GM12878 (cell line): ENCODE results near the gene DCAF7. TPM values are rescaled to one million over a fixed set of nuclear protein-coding genes. Genes with fewer than 3 reads are reported as not detected.

Experiments used
- ATAC-seq: fragments of 200-7000 bp; cut with Tn5 transposase; 3 replicates; pipeline ENCODE4 v1.9.1; 2020; ENCODE audit warnings: mild to moderate bottlenecking, moderate library complexity
- BruUV-seq: library from RNA; stranded (reverse); fragments of 400-500 nt; replicated peaks from 2 replicates; lab custom pipeline; 2021; lab: Mats Ljungman, UMichigan
- CTCF ChIA-PET: fragments of 300-600 bp; sonication (Branson Sonifier 250); formaldehyde crosslinking; extraction: SDS; loops from one replicate; lab custom pipeline; 2021; ENCODE audit warnings: inconsistent platforms; lab: Yijun Ruan, JAX
- POLR2A ChIA-PET: fragments of 350-600 bp; formaldehyde crosslinking; extraction: SDS; loops from one replicate; lab custom pipeline; 2021; ENCODE audit warnings: inconsistent platforms; lab: Charles Lee
- RAD21 ChIA-PET: fragments of 300-600 bp; sonication (Branson Sonifier 250); formaldehyde crosslinking; loops from one replicate; lab custom pipeline; 2023; ENCODE audit warnings: antibody characterized with exemption; ENCODE audit not compliant: unreplicated experiment; lab: Charles Lee
- SMC1A ChIA-PET: fragments of 300-600 bp; sonication (Branson Sonifier 250); formaldehyde crosslinking; loops from one replicate; lab custom pipeline; 2023; ENCODE audit not compliant: unreplicated experiment, uncharacterized antibody; lab: Charles Lee
- DNase-seq: peaks from one replicate; pipeline ENCODE4 v3.0.0-alpha.2; 2011; ENCODE audit warnings: low read depth, low spot score
- FAIRE-seq: peaks from 3 replicates; lab custom pipeline; 2011; peaks lifted over from hg19 to GRCh38; lab: Jason Lieb, UNC
- H2AFZ ChIP-seq: 2 replicates; pipeline ENCODE4 v1.6.0; 2011; ENCODE audit warnings: low read depth, low read length, control low read depth; ENCODE audit not compliant: control insufficient read depth
- H3K27ac ChIP-seq: 2 replicates; pipeline ENCODE4 v1.5.1; 2011; ENCODE audit warnings: control low read depth; ENCODE audit not compliant: control insufficient read depth, insufficient read depth
- H3K27me3 ChIP-seq, 2 experiments: replicated peaks in 1 of 2; 2 replicates each; pipeline versions ENCODE4 v1.6.0 to v1.6.1; 2011; ENCODE audit warnings: low read length in 1 of 2; ENCODE audit not compliant: control insufficient read depth in 2 of 2, insufficient read depth in 2 of 2
- H3K36me3 ChIP-seq, 2 experiments: 2 replicates each; pipeline ENCODE4 v1.5.1; 2011; ENCODE audit warnings: low read length in 1 of 2; ENCODE audit not compliant: control insufficient read depth in 2 of 2, insufficient read depth in 2 of 2
- H3K4me1 ChIP-seq: 2 replicates; pipeline ENCODE4 v1.6.1; 2011; ENCODE audit warnings: mild to moderate bottlenecking, low read length, moderate library complexity, mixed read lengths; ENCODE audit not compliant: control insufficient read depth, insufficient read depth
- H3K4me2 ChIP-seq: 2 replicates; pipeline ENCODE4 v1.6.0; 2011; ENCODE audit warnings: control low read depth; ENCODE audit not compliant: control insufficient read depth, insufficient read depth
- H3K4me3 ChIP-seq: fragments of 200-600 bp; sonication (generic); 2 replicates; pipeline ENCODE4 v1.5.1; 2016
- H3K79me2 ChIP-seq: 2 replicates; pipeline ENCODE4 v1.6.0; 2011; ENCODE audit warnings: low read length; ENCODE audit not compliant: control insufficient read depth, insufficient read depth
- H3K9ac ChIP-seq: 2 replicates; pipeline ENCODE4 v1.8.0; 2011; ENCODE audit warnings: low read length, control low read depth, mixed read lengths; ENCODE audit not compliant: control insufficient read depth, insufficient read depth
- H3K9me3 ChIP-seq: replicated peaks from 3 replicates; pipeline ENCODE4 v1.5.1; 2011; ENCODE audit warnings: mild to moderate bottlenecking, low read length; ENCODE audit not compliant: control insufficient read depth, insufficient read depth
- H4K20me1 ChIP-seq: 2 replicates; pipeline ENCODE4 v1.6.0; 2011; ENCODE audit not compliant: control insufficient read depth, insufficient read depth
- MEF2B ChIP-seq: fragments of 450-650 bp; IDR thresholded peaks from 2 replicates; pipeline ENCODE4 v1.6.1; 2018; ENCODE audit warnings: mild to moderate bottlenecking, moderate library complexity; ENCODE audit not compliant: partially characterized antibody, poor library complexity, severe bottlenecking
- MYB ChIP-seq: fragments of 150-350 bp; IDR thresholded peaks from 2 replicates; pipeline ENCODE4 v1.6.1; 2014; ENCODE audit warnings: mild to moderate bottlenecking, low read depth, low read length, borderline replicate concordance
- PAX5 ChIP-seq: IDR thresholded peaks from 2 replicates; pipeline ENCODE4 v1.6.1; 2011; ENCODE audit warnings: low read depth, low read length, borderline replicate concordance
- SMC3 ChIP-seq: IDR thresholded peaks from 2 replicates; pipeline ENCODE4 v1.6.1; 2011; ENCODE audit warnings: low read length, improper control_type of control experiment, borderline replicate concordance
- SREBF2 ChIP-seq: IDR thresholded peaks from 2 replicates; pipeline ENCODE4 v1.6.1; 2012; ENCODE audit warnings: mild to moderate bottlenecking, low read length
- STAT1 ChIP-seq: fragments of 450-650 bp; conservative IDR thresholded peaks from 2 replicates; pipeline ENCODE4 v1.6.1; 2014; ENCODE audit warnings: antibody characterized with exemption, mild to moderate bottlenecking
- WGBS: methylation state at CpG from one replicate; pipeline ENCODE4 v1.1.6; 2016; ENCODE audit warnings: low lambda C conversion rate; ENCODE audit not compliant: insufficient replicate concordance, insufficient coverage; ENCODE audit errors: missing lambda C conversion rate; 5-methylcytosine and 5-hydroxymethylcytosine counted together
- in situ Hi-C: fragments of 300-500 bp; cut with MboI; formaldehyde crosslinking; loops from 9 replicates; pipeline ENCODE4 v1.14.3; 2018; ENCODE audit warnings: mixed read lengths
- intact Hi-C: fragments of 100-400 bp; cut with micrococcal nuclease; formaldehyde crosslinking; loops from one replicate; pipeline ENCODE4 v1.14.2; 2022; ENCODE audit not compliant: unreplicated experiment
- polyA plus RNA-seq, 11 experiments: library from polyadenylated mRNA; depleted of rRNA in 4 of 11; unstranded in 6 of 11; stranded (reverse) in 5 of 11; fragments of >200 nt; fragmentation: Nextera tagmentation in 4 of 11; fragmentation: Illumina TruSeq in 1 of 11; extraction: Ambion mirVana in 4 of 11; extraction: Trizol in 1 of 11; gene quantifications; 1 replicate in 1 of 11; 2 replicates in 10 of 11; pipeline versions ENCODE4 v1.2.1 to v1.2.3, GENCODE V29; 2011 to 2016; ENCODE audit warnings: inconsistent platforms in 2 of 11, missing spikeins in 2 of 11, low read depth in 1 of 11
- total RNA-seq, 4 experiments: library from RNA; depleted of rRNA in 3 of 4; stranded (reverse); fragments of >200 nt in 3 of 4; fragmentation: Illumina TruSeq in 1 of 4; extraction: Trizol in 1 of 4; gene quantifications; 2 replicates each; pipeline versions ENCODE4 v1.2.1 to v1.2.3, GENCODE V29; 2013 to 2021
- TF ChIP-seq, protein P1 (sequence below): fragments of 450-650 bp; IDR thresholded peaks from 2 replicates; pipeline ENCODE4 v1.6.1; 2017; ENCODE audit warnings: mild to moderate bottlenecking, moderate library complexity

DCAF7 gene
- total and polyA plus RNA-seq, 10 of the 15 experiments (the other 5 are each of a cell fraction or from before 2014, with no cell fraction given) = 27.0 to 103 (median 54.5) TPM

DNA sequence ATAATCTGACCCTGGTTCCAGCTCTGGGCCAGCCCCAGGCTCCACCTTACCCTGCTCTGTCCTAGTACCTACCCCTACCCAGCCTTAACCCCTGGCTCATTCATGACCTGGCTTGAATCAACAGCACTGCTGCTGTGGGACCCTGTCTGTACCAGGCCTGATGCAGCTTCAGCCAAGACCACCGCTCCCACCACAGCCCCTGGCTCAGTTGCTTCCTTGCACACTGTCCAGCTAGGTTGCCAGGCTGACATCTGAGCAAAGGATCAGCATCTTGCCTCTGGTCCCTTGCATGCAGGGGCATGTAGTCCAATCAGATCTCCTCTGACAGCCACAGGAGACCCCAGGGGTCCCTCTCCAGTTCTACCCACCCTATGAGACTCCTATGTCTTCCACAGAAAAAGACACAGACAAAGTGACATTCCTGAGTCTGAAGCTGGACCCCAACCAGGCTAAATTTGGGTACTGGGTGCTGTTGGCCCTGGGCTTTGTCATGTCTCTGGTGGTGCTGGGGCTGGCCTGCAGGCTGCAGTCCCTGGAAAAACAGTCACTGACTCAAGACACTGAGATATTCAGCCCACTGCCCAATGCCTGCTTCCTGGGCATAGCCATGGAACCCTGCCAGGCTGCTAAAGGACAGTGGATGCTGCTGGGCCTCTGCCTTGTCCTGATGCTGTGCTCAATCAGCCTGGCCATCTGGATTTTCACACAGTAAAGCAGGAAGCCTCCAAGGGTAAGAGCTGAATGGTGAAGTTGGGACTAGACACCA is 31.0 kb upstream of the DCAF7 start:
- Histone ChIP-seq H2AFZ (no peak overlapping the region), H3K27ac (no peak overlapping the region), H4K20me1 (no peaks in the 10 kb centered on the region), H3K79me2 (no peaks in the 10 kb centered on the region), H3K9ac (no peak overlapping the region), H3K4me3 (no peak overlapping the region), H3K4me1 (peaks cover 9% of the 10 kb centered on the region), H3K9me3 (no peaks in the 10 kb centered on the region), H3K4me2 (no peak overlapping the region), H3K36me3 (no peaks in the 10 kb centered on the region), H3K27me3 (no peaks in the 10 kb centered on the region)
- TF ChIP-seq PAX5 (no peak), SREBF2 (no peak), MEF2B (no peak), STAT1 (no peak), SMC3 (no peak), MYB (no peak)
- TF ChIP-seq, protein P1, sequence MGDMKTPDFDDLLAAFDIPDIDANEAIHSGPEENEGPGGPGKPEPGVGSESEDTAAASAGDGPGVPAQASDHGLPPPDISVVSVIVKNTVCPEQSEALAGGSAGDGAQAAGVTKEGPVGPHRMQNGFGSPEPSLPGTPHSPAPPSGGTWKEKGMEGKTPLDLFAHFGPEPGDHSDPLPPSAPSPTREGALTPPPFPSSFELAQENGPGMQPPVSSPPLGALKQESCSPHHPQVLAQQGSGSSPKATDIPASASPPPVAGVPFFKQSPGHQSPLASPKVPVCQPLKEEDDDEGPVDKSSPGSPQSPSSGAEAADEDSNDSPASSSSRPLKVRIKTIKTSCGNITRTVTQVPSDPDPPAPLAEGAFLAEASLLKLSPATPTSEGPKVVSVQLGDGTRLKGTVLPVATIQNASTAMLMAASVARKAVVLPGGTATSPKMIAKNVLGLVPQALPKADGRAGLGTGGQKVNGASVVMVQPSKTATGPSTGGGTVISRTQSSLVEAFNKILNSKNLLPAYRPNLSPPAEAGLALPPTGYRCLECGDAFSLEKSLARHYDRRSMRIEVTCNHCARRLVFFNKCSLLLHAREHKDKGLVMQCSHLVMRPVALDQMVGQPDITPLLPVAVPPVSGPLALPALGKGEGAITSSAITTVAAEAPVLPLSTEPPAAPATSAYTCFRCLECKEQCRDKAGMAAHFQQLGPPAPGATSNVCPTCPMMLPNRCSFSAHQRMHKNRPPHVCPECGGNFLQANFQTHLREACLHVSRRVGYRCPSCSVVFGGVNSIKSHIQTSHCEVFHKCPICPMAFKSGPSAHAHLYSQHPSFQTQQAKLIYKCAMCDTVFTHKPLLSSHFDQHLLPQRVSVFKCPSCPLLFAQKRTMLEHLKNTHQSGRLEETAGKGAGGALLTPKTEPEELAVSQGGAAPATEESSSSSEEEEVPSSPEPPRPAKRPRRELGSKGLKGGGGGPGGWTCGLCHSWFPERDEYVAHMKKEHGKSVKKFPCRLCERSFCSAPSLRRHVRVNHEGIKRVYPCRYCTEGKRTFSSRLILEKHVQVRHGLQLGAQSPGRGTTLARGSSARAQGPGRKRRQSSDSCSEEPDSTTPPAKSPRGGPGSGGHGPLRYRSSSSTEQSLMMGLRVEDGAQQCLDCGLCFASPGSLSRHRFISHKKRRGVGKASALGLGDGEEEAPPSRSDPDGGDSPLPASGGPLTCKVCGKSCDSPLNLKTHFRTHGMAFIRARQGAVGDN = no peak
- WGBS = 0% methylated on average over 1 of the region's 1 CpG
- ChIA-PET SMC1A (no interaction called here), POLR2A (interaction anchor here (0.6 kb wide), 1 partner anchor 93 kb away, joined by 3 read pairs; no protein-coding TSS in a partner anchor), RAD21 (no interaction called here), CTCF (interaction anchor here (0.7 to 1.0 kb wide), 2 partner anchors 25 to 92 kb away, joined by 3 read pairs; no protein-coding TSS in a partner anchor)
- intact Hi-C loops = no loop called here
- in situ Hi-C loops = no loop called here
- no TSS peak for BruUV-seq
- no peak for DNase-seq
- no peak for FAIRE-seq
- no peak for ATAC-seq
